HG03159 (cell line): ENCODE measurements around the gene APOL6.
"Not testable (repeated sequence)": the region's sequence is repeated elsewhere in the genome, so short reads cannot be mapped to it uniquely, and the experiment has no call there.

Experiments
- ATAC-seq: cut with Tn5 transposase; IDR thresholded peaks from one replicate; pipeline ENCODE4 v1.9.1; 2021; ENCODE audit warnings: mild to moderate bottlenecking, moderate library complexity; ENCODE audit not compliant: unreplicated experiment

The APOL6 gene

GRCh38 chr22:35674335-35674734 is 26.1 kb downstream of the APOL6 start:
- no peak for ATAC-seq

- not testable (repeated sequence) for ATAC-seq
Observed at GRCh38 chr22:35676065-35676464, 27.8 kb downstream of the APOL6 start.

DNA sequence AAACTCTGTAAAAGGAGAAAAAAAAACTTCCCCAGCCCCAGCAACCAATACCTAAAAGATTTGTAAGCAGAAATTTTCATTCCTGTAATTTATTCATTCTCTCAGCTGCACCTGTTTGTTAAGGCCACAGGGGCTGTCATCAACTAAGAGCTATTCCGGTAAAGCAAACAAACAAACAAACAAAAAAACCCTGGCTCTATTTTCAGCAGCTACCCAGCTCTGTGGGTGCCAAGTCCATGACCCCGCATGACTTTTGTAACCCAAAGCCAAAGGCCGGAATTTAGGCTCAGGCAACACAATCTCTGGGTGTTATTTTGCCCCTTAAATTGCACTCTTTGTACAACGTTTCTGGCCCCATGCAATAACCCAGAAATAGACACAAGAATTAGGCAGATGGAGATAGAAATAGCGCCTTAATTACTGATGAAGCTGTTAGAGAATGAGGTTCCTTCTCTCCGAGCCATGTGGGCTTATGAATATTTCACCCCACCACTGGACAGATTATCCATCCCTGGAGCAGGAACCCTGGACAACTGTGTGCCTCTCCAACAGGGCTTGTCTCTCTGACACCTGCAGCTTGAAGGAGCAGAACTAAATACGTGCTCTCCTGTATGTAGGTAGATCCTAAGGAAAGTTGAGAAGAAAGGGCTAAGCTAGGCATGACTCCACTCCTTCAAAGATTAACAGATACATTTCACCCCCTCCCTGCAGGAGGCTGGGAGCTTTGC is 29.4 kb downstream of the APOL6 start:
- ATAC-seq: no peak

GRCh38 chr22:35678836-35679235 is 30.6 kb downstream of the APOL6 start:
- no peak for ATAC-seq

DNA sequence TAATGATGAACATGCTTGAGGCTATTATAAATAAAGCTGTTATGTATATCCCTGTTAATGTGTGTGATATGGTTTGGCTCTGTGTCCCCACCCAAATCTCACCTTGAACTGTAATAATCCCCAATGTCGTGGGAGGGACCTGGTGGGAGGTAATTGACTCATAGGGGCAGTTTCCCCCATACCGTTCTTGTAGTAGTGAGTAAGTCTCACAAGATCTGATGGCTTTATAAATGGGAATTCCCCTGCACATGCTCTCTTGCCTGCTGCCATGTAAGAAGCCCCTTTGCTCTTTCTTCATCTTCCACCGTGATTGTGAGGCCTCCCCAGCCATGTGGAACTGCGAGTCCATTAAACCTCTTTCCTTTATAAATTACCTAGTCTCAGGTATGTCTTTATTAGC is 31.2 kb downstream of the APOL6 start:
- ATAC-seq: not testable (repeated sequence)

DNA sequence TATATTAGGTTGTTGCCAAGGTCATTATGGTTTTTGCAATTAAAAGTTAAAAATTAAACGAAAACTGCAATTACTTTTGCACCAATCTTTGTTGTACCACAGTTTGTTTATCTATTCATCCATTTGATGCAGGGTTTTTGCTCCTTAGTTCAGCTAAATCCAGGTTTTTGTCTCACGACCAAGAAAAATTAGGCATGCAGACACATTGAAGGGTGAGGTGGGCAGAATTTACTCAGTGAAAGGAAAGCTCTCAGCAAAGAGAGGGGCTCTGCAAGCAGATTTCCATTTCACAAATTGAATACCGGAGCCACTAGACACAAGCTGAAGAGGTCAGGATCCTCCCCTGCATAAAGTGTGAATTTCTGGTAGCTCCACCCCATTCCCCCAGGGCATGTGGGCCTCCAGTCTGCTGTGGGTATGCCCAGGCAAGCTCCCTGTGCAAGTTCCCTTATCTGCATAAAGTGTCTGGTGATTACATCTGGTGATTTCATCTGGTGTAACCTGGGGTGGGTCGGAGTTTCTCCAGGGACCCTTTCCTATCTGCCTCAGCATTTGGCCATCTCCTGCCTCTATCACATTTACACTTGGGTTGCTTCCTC is 33.3 kb downstream of the APOL6 start:
- no peak for ATAC-seq

- no peak for ATAC-seq
Observed at GRCh38 chr22:35683560-35683959, 35.3 kb downstream of the APOL6 start.

- ATAC-seq: no peak
Observed at GRCh38 chr22:35684270-35684700, 36.0 kb downstream of the APOL6 start.

- ATAC-seq: no peak
Observed at GRCh38 chr22:35684732-35685131, 36.5 kb downstream of the APOL6 start.

GRCh38 chr22:35685731-35686130 is 37.5 kb downstream of the APOL6 start:
- no peak for ATAC-seq

- ATAC-seq: no peak
Observed at GRCh38 chr22:35686298-35686697, 38.1 kb downstream of the APOL6 start.

- ATAC-seq: no peak
Observed at GRCh38 chr22:35687461-35687860, 39.2 kb downstream of the APOL6 start.

DNA sequence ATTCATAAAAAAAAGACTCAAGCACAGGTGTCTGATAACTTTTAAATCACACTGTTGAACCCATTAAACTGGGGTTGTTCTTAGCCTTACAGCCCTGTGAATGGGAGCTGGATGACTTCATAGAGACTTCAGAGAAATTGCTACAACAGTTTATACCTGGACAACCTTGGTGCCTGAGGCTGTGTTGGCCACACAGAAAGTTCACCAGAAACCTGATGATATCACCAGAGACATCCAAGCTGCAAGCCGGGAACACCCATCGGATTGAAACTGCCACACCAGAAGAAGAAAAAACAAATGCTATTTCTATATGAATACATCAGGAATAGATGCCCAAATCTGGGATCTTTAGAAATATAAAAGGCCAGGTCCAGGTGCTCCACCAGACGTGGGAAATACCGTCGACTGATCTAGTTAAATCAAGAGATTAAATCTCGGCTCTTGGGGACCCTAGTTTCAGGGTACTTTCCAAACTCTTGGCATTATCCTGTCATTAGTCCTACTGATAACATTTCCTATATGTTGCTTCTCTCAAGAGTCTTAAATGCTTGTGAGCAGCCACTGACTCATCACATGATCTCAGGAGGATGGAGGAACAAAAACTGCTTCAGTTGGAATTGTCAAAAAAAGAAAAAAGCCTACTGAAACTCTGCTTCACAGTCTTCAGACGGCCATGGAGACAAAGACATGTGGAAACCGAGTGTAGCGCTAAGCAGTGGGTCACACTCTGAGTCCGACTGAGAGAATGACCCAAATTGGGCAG is 40.8 kb downstream of the APOL6 start:
- no peak for ATAC-seq

DNA sequence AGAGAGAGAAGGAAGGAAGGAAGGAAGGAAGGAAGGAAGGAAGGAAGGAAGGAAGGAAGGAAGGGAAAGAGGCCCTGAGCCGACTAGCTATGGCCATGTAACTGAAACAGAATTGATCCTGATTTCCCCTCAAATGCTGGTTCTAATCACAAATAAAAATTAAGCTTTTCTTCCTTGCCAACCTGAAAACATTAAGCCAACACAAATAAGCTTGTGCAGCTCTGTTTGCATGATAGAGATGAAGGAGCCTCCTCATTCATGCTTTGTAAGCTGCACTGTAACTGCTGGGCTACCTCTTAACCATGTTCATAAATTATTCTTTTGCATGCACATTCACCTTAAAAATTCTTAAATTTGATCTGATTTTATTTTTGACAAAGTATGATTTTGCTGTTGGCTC is 41.8 kb downstream of the APOL6 start:
- no peak for ATAC-seq

DNA sequence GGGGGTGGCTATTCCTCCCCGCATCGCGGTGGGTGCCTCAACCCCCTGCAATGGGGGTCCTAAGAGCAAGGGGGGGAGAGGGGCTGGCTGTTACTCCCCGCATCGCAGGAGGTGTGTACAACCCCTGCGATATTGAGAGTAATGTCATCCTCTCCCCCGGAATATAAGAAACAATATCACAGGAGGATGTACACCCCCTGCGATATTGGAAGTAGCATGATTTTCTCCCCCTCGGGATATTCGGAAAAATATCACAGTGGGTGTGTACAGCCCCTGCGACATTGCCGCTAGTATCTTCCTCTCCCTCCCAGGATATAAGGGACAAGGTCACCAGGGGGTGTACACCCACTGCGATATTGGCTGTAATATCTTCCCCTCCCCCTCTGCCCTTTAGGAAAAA is 47.0 kb downstream of the APOL6 start:
- ATAC-seq: no peak

GRCh38 chr22:35697142-35697541 is 48.9 kb downstream of the APOL6 start:
- ATAC-seq: no peak

DNA sequence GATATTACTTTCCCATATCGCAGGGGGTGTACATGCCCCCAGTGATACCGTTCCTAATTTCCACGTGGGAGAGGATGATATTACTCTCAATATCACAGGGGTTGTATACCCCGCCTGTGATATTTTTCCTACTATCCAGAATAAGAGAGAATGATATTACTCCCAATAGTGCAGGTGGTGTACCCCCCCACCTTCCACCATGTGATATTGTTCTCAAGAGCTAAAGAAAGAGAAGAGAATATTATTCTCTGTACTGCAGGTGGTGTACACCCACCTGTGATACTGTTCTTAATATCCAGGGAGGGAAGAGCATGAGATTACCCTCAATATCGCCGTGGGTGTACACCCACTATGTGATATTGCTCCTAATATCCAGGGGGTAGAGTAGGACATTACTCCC is 51.6 kb downstream of the APOL6 start:
- ATAC-seq: not testable (repeated sequence)

GRCh38 chr22:35703861-35704584 is 55.8 kb downstream of the APOL6 start:
- ATAC-seq: no peak

DNA sequence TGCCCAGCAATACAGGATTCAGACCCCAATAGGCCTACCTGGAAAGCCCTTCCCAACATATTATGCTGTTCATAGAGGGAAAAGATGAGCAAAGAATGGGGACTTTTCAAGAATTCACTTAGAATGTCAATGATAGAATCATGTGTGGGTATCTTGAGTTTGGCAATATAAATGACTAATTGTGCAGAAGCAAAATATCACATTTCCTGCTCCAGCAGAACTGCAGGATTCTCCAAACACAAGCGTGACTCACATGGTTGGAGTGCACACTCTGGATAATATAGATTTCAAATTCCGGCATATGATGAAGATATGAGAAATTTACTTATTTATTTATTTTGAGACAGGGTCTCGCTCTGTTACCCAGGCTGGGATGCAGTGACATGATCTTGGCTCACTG is 56.9 kb downstream of the APOL6 start:
- no peak for ATAC-seq

GRCh38 chr22:35708453-35708852 is 60.2 kb downstream of the APOL6 start:
- ATAC-seq: no peak

DNA sequence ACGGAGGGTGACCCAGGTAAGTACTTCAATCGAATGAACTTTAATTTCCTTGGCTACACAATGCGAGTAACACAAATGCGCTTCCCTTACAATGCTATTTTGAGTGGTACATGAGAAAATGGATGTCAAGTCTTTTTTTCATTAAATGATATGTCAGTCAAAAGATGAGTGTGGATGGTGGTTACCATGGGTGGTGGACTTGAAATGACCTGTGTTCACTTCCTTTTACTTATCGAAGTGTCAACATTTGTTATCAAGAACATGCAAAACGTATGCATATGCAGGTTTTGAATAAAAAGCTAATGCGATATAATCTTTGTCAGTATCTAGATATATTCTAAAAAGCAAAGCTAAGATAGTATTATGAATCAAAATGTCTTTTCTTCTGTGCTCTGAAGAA is 60.7 kb downstream of the APOL6 start:
- ATAC-seq: no peak
